Loucy (cell line): ENCODE data around the gene NELFCD.

Experiments
- H2AFZ ChIP-seq: fragments of 200-600 bp; sonication (generic); 2 replicates; pipeline ENCODE4 v1.6.0; 2016; ENCODE audit warnings: antibody characterized with exemption, mild to moderate bottlenecking, low read length, moderate library complexity
- H3F3A ChIP-seq: fragments of 200-600 bp; 2 replicates; pipeline ENCODE4 v1.6.0; 2016; ENCODE audit warnings: antibody characterized with exemption, low read depth, mild to moderate bottlenecking
- H3K27me3 ChIP-seq: fragments of 200-600 bp; sonication (generic); 2 replicates; pipeline ENCODE4 v1.6.1; 2014; ENCODE audit warnings: low read length, mild to moderate bottlenecking; ENCODE audit not compliant: insufficient read depth, poor library complexity, severe bottlenecking
- H3K36me3 ChIP-seq: fragments of 200-600 bp; sonication (generic); 2 replicates; pipeline ENCODE4 v1.6.1; 2016; ENCODE audit warnings: low read length; ENCODE audit not compliant: insufficient read depth
- H3K4me1 ChIP-seq: fragments of 200-600 bp; sonication (generic); 2 replicates; pipeline ENCODE4 v1.5.1; 2014; ENCODE audit warnings: low read length, mild to moderate bottlenecking; ENCODE audit not compliant: insufficient read depth, poor library complexity, severe bottlenecking
- H3K4me2 ChIP-seq: fragments of 200-600 bp; sonication (generic); 2 replicates; pipeline ENCODE4 v1.6.0; 2014; ENCODE audit warnings: antibody characterized with exemption, low read length, low read depth, mild to moderate bottlenecking; ENCODE audit not compliant: poor library complexity, severe bottlenecking
- H3K4me3 ChIP-seq: fragments of 200-600 bp; sonication (generic); 2 replicates; pipeline ENCODE4 v1.5.1; 2014; ENCODE audit warnings: low read length, mild to moderate bottlenecking, mixed read lengths; ENCODE audit not compliant: poor library complexity, severe bottlenecking
- H3K79me2 ChIP-seq: fragments of 200-600 bp; sonication (generic); 2 replicates; pipeline ENCODE4 v1.6.1; 2014; ENCODE audit warnings: low read length; ENCODE audit not compliant: insufficient read depth
- H3K9ac ChIP-seq: fragments of 200-600 bp; sonication (generic); 2 replicates; pipeline ENCODE4 v1.6.0; 2014; ENCODE audit warnings: mild to moderate bottlenecking, low read depth, low read length, moderate library complexity; ENCODE audit not compliant: poor library complexity, severe bottlenecking
- H3K9me2 ChIP-seq: fragments of 200-600 bp; sonication (generic); replicated peaks from 2 replicates; pipeline ENCODE4 v1.6.1; 2016; ENCODE audit warnings: low read depth, low read length, mixed read lengths
- H3K9me3 ChIP-seq: fragments of 200-600 bp; sonication (generic); 2 replicates; pipeline ENCODE4 v1.6.1; 2014; ENCODE audit warnings: mild to moderate bottlenecking, antibody characterized with exemption, low read length, low read depth; ENCODE audit not compliant: insufficient read depth
- H4K20me1 ChIP-seq: fragments of 200-600 bp; sonication (generic); 2 replicates; pipeline ENCODE4 v1.6.0; 2014; ENCODE audit warnings: antibody characterized with exemption, low read length, mild to moderate bottlenecking; ENCODE audit not compliant: insufficient read depth, poor library complexity, severe bottlenecking
- CTCF ChIP-seq: fragments of 200-600 bp; sonication (generic); conservative IDR thresholded peaks from 2 replicates; pipeline ENCODE4 v1.5.1; 2014; ENCODE audit warnings: mild to moderate bottlenecking, antibody characterized with exemption, low read length
- EZH2phosphoT487 ChIP-seq: fragments of 200-600 bp; IDR thresholded peaks from 2 replicates; pipeline ENCODE4 v1.6.1; 2018; ENCODE audit warnings: antibody characterized with exemption, mild to moderate bottlenecking, moderate library complexity, borderline replicate concordance

Gene NELFCD

GRCh38 chr20:59026904-59027740, 46.1 kb downstream of the NELFCD start:
- no peaks in the 10 kb centered on the region for H3K27me3 ChIP-seq
- H3K4me2 ChIP-seq, result peak overlapping the region; percentile 76
- no peak for TF ChIP-seq EZH2phosphoT487
- H3K9me2 ChIP-seq, result no peaks in the 10 kb centered on the region
- H3K9ac ChIP-seq, result no peak overlapping the region
- peak overlapping the region; percentile 80 for H3K4me3 ChIP-seq
- H3F3A ChIP-seq, result no peaks in the 10 kb centered on the region
- no peaks in the 10 kb centered on the region for H3K9me3 ChIP-seq
- H2AFZ ChIP-seq, result no peak overlapping the region
- peaks cover 49% of the 10 kb centered on the region for H3K36me3 ChIP-seq
- H3K4me1 ChIP-seq, result peaks cover 20% of the 10 kb centered on the region
- H3K79me2 ChIP-seq, result peaks cover 62% of the 10 kb centered on the region
- peaks cover 37% of the 10 kb centered on the region for H4K20me1 ChIP-seq

GRCh38 chr20:59027741-59028320, 46.8 kb downstream of the NELFCD start:
- TF ChIP-seq CTCF (no peak), EZH2phosphoT487 (no peak)
- Histone ChIP-seq H3K4me1 (peaks cover 20% of the 10 kb centered on the region), H3K9me2 (no peaks in the 10 kb centered on the region), H3K27me3 (no peaks in the 10 kb centered on the region), H3K79me2 (peaks cover 65% of the 10 kb centered on the region), H3K4me3 (peak overlapping the region; percentile 80), H3K36me3 (peaks cover 51% of the 10 kb centered on the region), H2AFZ (no peak overlapping the region), H3F3A (no peaks in the 10 kb centered on the region), H4K20me1 (peaks cover 37% of the 10 kb centered on the region), H3K9me3 (no peaks in the 10 kb centered on the region), H3K9ac (no peak overlapping the region), H3K4me2 (peak overlapping the region; percentile 76)

GRCh38 chr20:59028812-59029211, 47.8 kb downstream of the NELFCD start:
- H3K9ac ChIP-seq, result peak overlapping the region; percentile 80
- H3K79me2 ChIP-seq, result peaks cover 66% of the 10 kb centered on the region
- H3K9me3 ChIP-seq, result no peaks in the 10 kb centered on the region
- H3K4me3 ChIP-seq, result peak overlapping the region; percentile 80
- peaks cover 55% of the 10 kb centered on the region for H3K36me3 ChIP-seq
- no peak for TF ChIP-seq EZH2phosphoT487
- TF ChIP-seq CTCF, result no peak
- H3K4me1 ChIP-seq, result peaks cover 20% of the 10 kb centered on the region
- H3K27me3 ChIP-seq, result no peaks in the 10 kb centered on the region
- H2AFZ ChIP-seq, result no peak overlapping the region
- H3F3A ChIP-seq, result no peaks in the 10 kb centered on the region
- peaks cover 41% of the 10 kb centered on the region for H4K20me1 ChIP-seq
- peak overlapping the region; percentile 76 for H3K4me2 ChIP-seq
- H3K9me2 ChIP-seq, result no peaks in the 10 kb centered on the region
